ENCODE measurements around the gene ADGRL1. TPM values are rescaled to one million over a fixed set of nuclear protein-coding genes. Genes with fewer than 3 reads are reported as not detected.

Gene ADGRL1
- total and polyA plus RNA-seq, 2 donors (not counting 3 experiments of a cell fraction or from before 2014, with no cell fraction given): 7.3 to 8.3 TPM

GRCh38 chr19:14103310-14103709, 102.7 kb downstream of the ADGRL1 start:
- intact Hi-C loops (cut with micrococcal nuclease): no loop called here
- H3K27ac ChIP-seq (ENCODE audit: insufficient read depth, low read depth, low read length): no peak overlapping the region
- DNase-seq (ENCODE audit: low read depth, low spot score): no peak
- CTCF ChIA-PET: interaction anchor here (1.1 to 1.7 kb wide), 2 partner anchors 13 to 22 kb away, joined by 3 to 5 read pairs; no protein-coding TSS in a partner anchor
- peaks cover 0 to 20% of the 10 kb centered on the region in 2 experiments for H3K36me3 ChIP-seq (ENCODE audit: control insufficient read depth in 2 of 2, extremely low read depth in 1 of 2, insufficient read depth in 2 of 2, low read length in 2 of 2)
- H3K4me3 ChIP-seq (replicated peaks in 1 of 3; ENCODE audit: insufficient read depth in 1 of 3, low read depth in 1 of 3, low read length in 3 of 3): no peak overlapping the region
- dilution Hi-C loops (cut with MboI; ENCODE audit: extremely low pct_ligation_motif_present, low sequenced_read_pairs): no loop called here
- H4K20me1 ChIP-seq (replicated peaks; ENCODE audit: control insufficient read depth, extremely low read depth, insufficient read depth, low read length): no peaks in the 10 kb centered on the region
- H3K4me1 ChIP-seq (ENCODE audit: control insufficient read depth, extremely low read depth, insufficient read depth, low read length): peaks cover 4% of the 10 kb centered on the region
- no peaks in the 10 kb centered on the region for H3K79me2 ChIP-seq (ENCODE audit: control insufficient read depth, insufficient read depth, low read length)
- BruUV-seq (replicated peaks): no TSS peak
- no peak overlapping the region for H3K4me2 ChIP-seq (ENCODE audit: insufficient read depth, low read length)
- no peaks in the 10 kb centered on the region for H3K9me1 ChIP-seq (replicated peaks; ENCODE audit: control insufficient read depth, extremely low read depth, insufficient read depth, low read length)
- no peak for TF ChIP-seq GATA2 (IDR thresholded peaks at IDR 0.05; ENCODE audit: insufficient read depth, insufficient read length, low read depth, low read length)
- no peak for TF ChIP-seq POLR2AphosphoS5 (IDR thresholded peaks at IDR 0.05; ENCODE audit: insufficient read depth, low read depth, low read length)
- no peak for TF ChIP-seq FOS (IDR thresholded peaks at IDR 0.05; ENCODE audit: borderline replicate concordance, insufficient read depth, low read length)
- no peak for TF ChIP-seq MYC (IDR thresholded peaks at IDR 0.05; ENCODE audit: low read depth, low read length)
- TF ChIP-seq JUN (IDR thresholded peaks at IDR 0.05; ENCODE audit: borderline replicate concordance, insufficient read depth, insufficient read length, low read depth): no peak
- no peak for TF ChIP-seq MAX (IDR thresholded peaks at IDR 0.05; ENCODE audit: insufficient read depth, insufficient read length)
- no peak for TF ChIP-seq POLR2A (IDR thresholded peaks at IDR 0.05; ENCODE audit: low read depth, low read length)
- no peak for TF ChIP-seq CTCF (IDR thresholded peaks at IDR 0.05; ENCODE audit: extremely low read depth in 1 of 2, insufficient read depth in 1 of 2, low read depth in 1 of 2, low read length in 2 of 2)
- TF ChIP-seq EZH2 (IDR thresholded peaks at IDR 0.05; ENCODE audit: borderline replicate concordance, low read depth, low read length, severe bottlenecking): no peak
- no peak for FAIRE-seq
- POLR2A ChIA-PET: no interaction called here
- H3K27me3 ChIP-seq (ENCODE audit: control insufficient read depth in 2 of 2, insufficient read depth in 2 of 2, low read length in 2 of 2): no peaks in the 10 kb centered on the region
- H3K9me3 ChIP-seq (replicated peaks; ENCODE audit: control insufficient read depth, insufficient read depth, low read length): no peaks in the 10 kb centered on the region
- no peak overlapping the region for H3K9ac ChIP-seq (replicated peaks; ENCODE audit: extremely low read depth, insufficient read depth, low read length)
- no peak overlapping the region for H2AFZ ChIP-seq (ENCODE audit: low read depth, low read length)
